ENCODE measurements around the gene ZNF778.

The ZNF778 gene

DNA sequence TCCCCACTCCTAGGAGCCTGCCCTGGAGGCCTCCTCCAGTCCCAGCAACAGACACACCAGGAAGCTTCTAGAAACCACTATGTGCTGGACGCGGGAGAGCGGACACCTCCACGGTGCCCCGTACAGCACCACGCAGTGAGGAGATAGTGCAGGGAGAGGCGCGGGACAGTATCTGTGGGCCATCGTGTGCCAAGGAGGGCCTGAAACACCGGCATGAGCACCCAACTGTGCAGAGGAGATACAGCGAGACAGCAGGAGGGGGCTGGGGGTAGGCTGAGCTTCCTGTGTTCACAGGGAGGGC is 57.7 kb downstream of the ZNF778 start:
- peaks cover 55 to 97% (median 92%) of the 10 kb centered on the region in 3 donors for H3K36me3 ChIP-seq
- no peak overlapping the region for H3K27ac ChIP-seq
- no peaks in the 10 kb centered on the region for H3K27me3 ChIP-seq
- no peak for DNase-seq
- intact Hi-C loops (cut with DNase I; ENCODE audit: low total_unique reads), result loop anchor here (1.0 kb wide), 1 partner anchor 12 kb away; no protein-coding TSS in a partner anchor
- H3K4me3 ChIP-seq, result no peak overlapping the region
- TF ChIP-seq CTCF (IDR thresholded peaks at IDR 0.05), result no peak
- no peaks in the 10 kb centered on the region for H3K9me3 ChIP-seq
- no peaks in the 10 kb centered on the region for H3K4me1 ChIP-seq

DNA sequence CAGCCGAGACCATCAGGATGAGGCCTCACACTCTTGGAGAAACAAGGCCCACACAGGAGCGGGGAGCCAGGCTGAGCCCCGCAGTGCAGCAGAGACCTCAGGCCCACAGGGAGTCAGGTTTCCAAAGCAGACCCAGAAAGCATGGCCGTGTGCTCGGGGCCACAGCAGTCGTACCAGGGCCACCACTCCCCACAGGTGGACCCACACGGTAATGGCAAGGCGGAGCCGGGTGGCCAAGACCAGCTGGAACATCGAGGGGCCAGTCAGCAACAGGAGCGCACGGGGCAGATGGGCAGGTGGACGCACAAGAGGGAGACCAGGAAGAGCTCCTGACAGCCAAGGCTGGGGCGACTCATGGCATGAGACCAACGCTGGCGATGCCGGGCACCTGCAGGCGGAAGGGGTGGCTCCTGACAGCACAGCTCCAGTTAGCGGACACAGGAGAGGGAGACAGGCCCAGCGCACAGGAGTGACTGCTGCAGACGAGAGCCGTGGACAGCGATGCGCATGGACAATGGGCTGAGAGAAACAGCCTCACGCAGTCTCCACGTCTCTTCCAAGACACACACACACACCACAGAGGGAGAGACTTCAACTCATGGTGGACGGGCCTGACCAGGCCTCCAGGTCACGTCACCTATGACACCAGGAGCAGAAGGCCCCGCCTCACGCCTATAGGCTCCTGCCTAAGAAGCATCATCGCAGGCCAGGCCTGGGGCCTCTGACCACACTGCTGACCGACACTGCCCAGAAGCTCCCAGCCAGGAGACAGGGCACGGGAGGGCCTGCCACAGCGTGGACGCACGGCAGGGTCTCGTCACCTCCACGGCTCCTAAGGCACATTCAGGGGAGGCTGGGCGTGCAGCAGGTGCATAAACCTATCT is 58.6 kb downstream of the ZNF778 start:
- no peak for DNase-seq
- TF ChIP-seq CTCF (IDR thresholded peaks at IDR 0.05), result no peak
- Histone ChIP-seq H3K36me3 (peaks cover 59 to 97% (median 92%) of the 10 kb centered on the region in 3 donors), H3K9me3 (no peaks in the 10 kb centered on the region), H3K27me3 (no peaks in the 10 kb centered on the region), H3K4me1 (no peaks in the 10 kb centered on the region), H3K4me3 (no peak overlapping the region), H3K27ac (no peak overlapping the region)
- intact Hi-C loops (cut with DNase I; ENCODE audit: low total_unique reads), result loop anchor here (1.0 kb wide), 1 partner anchor 13 kb away; no protein-coding TSS in a partner anchor

DNA sequence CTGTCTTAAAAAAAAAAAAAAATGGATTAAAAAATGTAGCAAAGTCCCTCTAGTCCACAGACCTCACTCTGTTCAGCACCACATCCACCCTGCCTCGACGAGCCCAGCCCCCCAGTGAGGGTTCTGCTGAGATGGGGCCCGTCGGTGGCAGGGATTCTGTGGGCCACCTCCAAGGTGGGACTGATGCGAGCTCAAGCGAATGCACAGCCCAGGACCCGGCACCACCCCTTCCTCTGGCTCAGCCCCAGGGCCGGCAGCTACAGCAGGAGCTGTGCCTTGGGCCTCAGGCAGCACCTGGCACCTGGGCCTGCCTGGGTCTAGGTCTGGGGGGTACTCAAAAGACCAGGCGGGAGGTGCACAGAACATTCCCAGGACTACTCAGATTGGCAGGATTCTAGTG is 59.5 kb downstream of the ZNF778 start:
- Histone ChIP-seq H3K36me3 (peaks cover 63 to 97% (median 87%) of the 10 kb centered on the region in 3 donors), H3K9me3 (no peaks in the 10 kb centered on the region), H3K4me1 (no peaks in the 10 kb centered on the region), H3K27ac (no peak overlapping the region), H3K4me3 (no peak overlapping the region), H3K27me3 (no peaks in the 10 kb centered on the region)
- DNase-seq, result no peak
- intact Hi-C loops (cut with DNase I; ENCODE audit: low total_unique reads), result no loop called here
- no peak for TF ChIP-seq CTCF (IDR thresholded peaks at IDR 0.05)

- Histone ChIP-seq H3K9me3 (no peaks in the 10 kb centered on the region), H3K27me3 (no peaks in the 10 kb centered on the region), H3K4me1 (no peaks in the 10 kb centered on the region), H3K36me3 (peaks cover 56 to 96% (median 80%) of the 10 kb centered on the region in 3 donors), H3K4me3 (no peak overlapping the region), H3K27ac (no peak overlapping the region)
- intact Hi-C loops (cut with DNase I; ENCODE audit: low total_unique reads), result no loop called here
- no peak for DNase-seq
- no peak for TF ChIP-seq CTCF (IDR thresholded peaks at IDR 0.05)
Measured at GRCh38 chr16:89277641-89278341, 60.3 kb downstream of the ZNF778 start.

DNA sequence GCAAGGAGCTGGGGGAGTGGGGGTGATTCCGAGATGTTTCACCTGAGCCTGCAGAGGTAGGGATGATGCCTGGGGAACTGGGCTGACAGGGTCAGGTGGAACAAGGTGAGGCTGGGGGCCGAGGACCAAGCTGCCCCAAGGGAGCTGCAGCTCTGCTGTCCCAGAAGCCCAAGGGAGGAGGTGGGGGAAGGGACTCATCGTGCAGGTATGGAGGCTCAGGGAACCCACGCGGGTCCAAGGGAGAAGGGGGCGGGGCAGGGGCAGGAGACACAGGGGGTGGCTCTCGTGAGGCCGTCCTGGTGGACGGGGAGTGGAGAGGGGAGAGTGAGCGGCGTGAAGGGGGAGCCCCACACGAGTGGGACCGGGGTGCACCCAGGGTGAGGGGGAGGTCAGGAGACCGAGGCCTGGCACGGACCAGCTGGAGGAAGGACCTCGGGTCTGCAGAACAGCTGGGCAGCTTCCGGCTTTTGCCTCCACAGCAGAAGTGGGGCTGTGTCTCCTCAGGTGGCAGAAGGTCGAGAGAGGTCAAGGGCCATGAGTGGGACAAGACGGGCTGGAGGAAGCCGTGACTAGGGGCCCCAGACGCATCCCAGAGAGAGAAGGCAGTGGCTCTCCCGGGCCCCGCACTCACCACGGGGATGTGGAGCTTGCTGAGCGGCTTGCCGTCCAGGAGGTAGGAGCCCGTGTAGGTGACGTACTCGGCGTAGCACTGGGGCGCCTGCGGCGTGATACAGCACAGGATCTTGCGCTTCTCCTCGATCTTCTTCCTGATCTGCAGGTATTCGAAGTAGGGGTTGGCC is 61.1 kb downstream of the ZNF778 start:
- no peaks in the 10 kb centered on the region for H3K4me1 ChIP-seq
- H3K27ac ChIP-seq, result no peak overlapping the region
- peaks cover 48 to 95% (median 71%) of the 10 kb centered on the region in 3 donors for H3K36me3 ChIP-seq
- intact Hi-C loops (cut with DNase I; ENCODE audit: low total_unique reads), result no loop called here
- TF ChIP-seq CTCF (IDR thresholded peaks at IDR 0.05), result no peak
- no peaks in the 10 kb centered on the region for H3K9me3 ChIP-seq
- no peak overlapping the region for H3K4me3 ChIP-seq
- DNase-seq, result no peak
- no peaks in the 10 kb centered on the region for H3K27me3 ChIP-seq
